ENCODE results near the gene LHX2.

DNA sequence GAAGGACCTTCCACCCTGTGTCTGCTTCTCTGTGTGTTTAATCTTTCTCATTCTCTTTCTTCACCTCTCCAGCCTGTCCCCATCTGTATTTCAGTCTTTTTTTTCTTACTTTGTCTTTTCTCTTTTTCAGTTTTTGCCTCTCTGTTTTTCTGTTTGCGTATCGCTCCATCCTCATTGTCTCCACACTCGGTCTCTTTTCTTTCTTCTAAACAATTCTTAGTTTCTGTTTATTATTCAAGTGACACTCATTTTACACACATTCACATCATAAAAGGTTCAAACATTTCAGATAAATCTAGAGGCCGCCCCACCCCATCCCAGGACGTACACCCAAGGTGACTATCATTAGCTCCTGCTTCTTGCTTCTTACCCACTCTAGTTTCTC is 9.8 kb downstream of the LHX2 start:
- TF ChIP-seq CTCF (IDR thresholded peaks at IDR 0.05 in 8 of 11, conservative IDR thresholded peaks at IDR 0.05 in 3 of 11) (no peak), POLR2A (IDR thresholded peaks at IDR 0.05) (no peak), POLR2AphosphoS5 (IDR thresholded peaks at IDR 0.05) (no peak)
